ENCODE results near the gene ZNF267. TPM values are rescaled to one million over a fixed set of nuclear protein-coding genes. Genes with fewer than 3 reads are reported as not detected.
A peak's percentile ranks its signal among the peaks of the same experiment; 100 is the strongest.

Gene ZNF267
- total and polyA plus RNA-seq, 2 of the 13 experiments (the other 11 are each of a cell fraction or from before 2014, with no cell fraction given) = 3.0 to 30.0 TPM

DNA sequence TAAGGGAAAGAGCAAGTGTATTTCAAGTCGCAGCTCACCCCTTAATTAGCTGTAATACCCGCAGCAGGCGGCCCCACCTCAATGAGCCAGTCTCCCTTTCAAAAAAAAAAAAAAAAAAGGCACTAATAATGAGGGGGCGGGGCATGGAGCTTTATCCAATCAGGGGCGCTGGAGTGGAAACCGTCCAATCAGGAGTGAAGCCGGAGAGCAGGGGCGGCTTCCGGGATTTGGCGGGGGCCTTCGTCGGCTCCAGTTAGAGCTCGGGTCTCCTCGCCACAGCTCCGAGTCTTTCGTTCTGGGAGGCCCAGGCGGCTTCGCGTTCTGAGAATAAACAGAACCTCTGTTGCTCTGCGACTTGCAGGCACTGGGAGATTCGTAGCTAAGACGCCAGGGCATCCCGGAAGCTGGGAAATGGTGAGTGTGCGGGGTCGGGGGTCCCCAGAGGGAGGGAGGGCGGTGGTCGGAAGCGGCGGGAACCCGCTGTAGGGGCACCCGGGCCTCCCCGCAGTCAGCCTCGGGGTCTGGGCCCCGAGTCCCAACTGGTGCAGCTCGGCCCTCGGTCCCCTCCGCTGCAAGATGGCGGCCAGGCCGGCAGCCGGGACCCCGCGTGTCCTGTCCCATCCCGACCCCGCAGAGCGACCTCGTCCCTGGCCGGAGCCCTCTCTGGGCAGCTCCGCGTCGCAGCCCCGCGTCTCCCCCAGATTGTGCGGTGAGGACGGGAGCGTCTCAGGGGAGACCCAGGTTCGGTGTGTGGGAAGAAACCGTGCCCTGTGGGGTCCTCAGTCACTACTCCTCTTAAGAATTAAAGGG lies at the start of gene ZNF267 (continued):
- peak; percentile 84; the same call in 1 of the 2 replicates for TF ChIP-seq ZNF546 (CRISPR knock-in tag; conservative IDR thresholded peaks at IDR 0.05)
- TF ChIP-seq FOXK1 (CRISPR knock-in tag; IDR thresholded peaks at IDR 0.05; ENCODE audit: borderline replicate concordance, low read depth) = no peak; the same call in 1 of the 2 replicates
- TF ChIP-seq CREM (IDR thresholded peaks at IDR 0.05) = peak; percentile 22; the same call in 1 of the 2 replicates
- no peak for TF ChIP-seq CREM (CRISPR knock-in tag; IDR thresholded peaks at IDR 0.05)
- TF ChIP-seq MEF2D (CRISPR knock-in tag; IDR thresholded peaks at IDR 0.05) = peak; percentile 39; the same call in 1 of the 2 replicates
- peak; percentile 91 for TF ChIP-seq TAF1 (CRISPR knock-in tag; IDR thresholded peaks at IDR 0.05)
- peak; percentile 37; the same call in 1 of the 2 replicates for TF ChIP-seq ZNF136 (CRISPR knock-in tag; IDR thresholded peaks at IDR 0.05; ENCODE audit: low read depth)
- no peak for TF ChIP-seq RXRA (CRISPR knock-in tag; IDR thresholded peaks at IDR 0.05)
- TF ChIP-seq ERF (CRISPR knock-in tag; IDR thresholded peaks at IDR 0.05) = no peak
- TF ChIP-seq ZMYM2 (CRISPR knock-in tag; IDR thresholded peaks at IDR 0.05) = peak; percentile 28; the same call in 1 of the 2 replicates
- TF ChIP-seq, protein P1, sequence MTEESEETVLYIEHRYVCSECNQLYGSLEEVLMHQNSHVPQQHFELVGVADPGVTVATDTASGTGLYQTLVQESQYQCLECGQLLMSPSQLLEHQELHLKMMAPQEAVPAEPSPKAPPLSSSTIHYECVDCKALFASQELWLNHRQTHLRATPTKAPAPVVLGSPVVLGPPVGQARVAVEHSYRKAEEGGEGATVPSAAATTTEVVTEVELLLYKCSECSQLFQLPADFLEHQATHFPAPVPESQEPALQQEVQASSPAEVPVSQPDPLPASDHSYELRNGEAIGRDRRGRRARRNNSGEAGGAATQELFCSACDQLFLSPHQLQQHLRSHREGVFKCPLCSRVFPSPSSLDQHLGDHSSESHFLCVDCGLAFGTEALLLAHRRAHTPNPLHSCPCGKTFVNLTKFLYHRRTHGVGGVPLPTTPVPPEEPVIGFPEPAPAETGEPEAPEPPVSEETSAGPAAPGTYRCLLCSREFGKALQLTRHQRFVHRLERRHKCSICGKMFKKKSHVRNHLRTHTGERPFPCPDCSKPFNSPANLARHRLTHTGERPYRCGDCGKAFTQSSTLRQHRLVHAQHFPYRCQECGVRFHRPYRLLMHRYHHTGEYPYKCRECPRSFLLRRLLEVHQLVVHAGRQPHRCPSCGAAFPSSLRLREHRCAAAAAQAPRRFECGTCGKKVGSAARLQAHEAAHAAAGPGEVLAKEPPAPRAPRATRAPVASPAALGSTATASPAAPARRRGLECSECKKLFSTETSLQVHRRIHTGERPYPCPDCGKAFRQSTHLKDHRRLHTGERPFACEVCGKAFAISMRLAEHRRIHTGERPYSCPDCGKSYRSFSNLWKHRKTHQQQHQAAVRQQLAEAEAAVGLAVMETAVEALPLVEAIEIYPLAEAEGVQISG (CRISPR knock-in tag; IDR thresholded peaks at IDR 0.05) = peak; percentile 58
- TF ChIP-seq ZNF782 (CRISPR knock-in tag; IDR thresholded peaks at IDR 0.05; ENCODE audit: borderline replicate concordance) = no peak
- 0 out of 2 replicates have a peak, but pooled peaks have one; percentile 27 for TF ChIP-seq ZNF737 (CRISPR knock-in tag; IDR thresholded peaks at IDR 0.05; ENCODE audit: borderline replicate concordance)
- TF ChIP-seq, protein P2, sequence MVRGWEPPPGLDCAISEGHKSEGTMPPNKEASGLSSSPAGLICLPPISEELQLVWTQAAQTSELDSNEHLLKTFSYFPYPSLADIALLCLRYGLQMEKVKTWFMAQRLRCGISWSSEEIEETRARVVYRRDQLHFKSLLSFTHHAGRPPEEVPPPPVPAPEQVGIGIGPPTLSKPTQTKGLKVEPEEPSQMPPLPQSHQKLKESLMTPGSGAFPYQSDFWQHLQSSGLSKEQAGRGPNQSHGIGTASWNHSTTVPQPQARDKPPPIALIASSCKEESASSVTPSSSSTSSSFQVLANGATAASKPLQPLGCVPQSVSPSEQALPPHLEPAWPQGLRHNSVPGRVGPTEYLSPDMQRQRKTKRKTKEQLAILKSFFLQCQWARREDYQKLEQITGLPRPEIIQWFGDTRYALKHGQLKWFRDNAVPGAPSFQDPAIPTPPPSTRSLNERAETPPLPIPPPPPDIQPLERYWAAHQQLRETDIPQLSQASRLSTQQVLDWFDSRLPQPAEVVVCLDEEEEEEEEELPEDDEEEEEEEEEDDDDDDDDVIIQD (CRISPR knock-in tag; IDR thresholded peaks at IDR 0.05; ENCODE audit: low read depth) = peak; percentile 18; the same call in 1 of the 2 replicates
- no peak for TF ChIP-seq NPAS2 (CRISPR knock-in tag; IDR thresholded peaks at IDR 0.05; ENCODE audit: borderline replicate concordance)
- no peak for TF ChIP-seq NCOR1 (IDR thresholded peaks at IDR 0.05; ENCODE audit: borderline replicate concordance, low read length)
- TF ChIP-seq, protein P3, sequence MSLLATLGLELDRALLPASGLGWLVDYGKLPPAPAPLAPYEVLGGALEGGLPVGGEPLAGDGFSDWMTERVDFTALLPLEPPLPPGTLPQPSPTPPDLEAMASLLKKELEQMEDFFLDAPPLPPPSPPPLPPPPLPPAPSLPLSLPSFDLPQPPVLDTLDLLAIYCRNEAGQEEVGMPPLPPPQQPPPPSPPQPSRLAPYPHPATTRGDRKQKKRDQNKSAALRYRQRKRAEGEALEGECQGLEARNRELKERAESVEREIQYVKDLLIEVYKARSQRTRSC (CRISPR knock-in tag; IDR thresholded peaks at IDR 0.05; ENCODE audit: low read depth) = no peak
- TF ChIP-seq ZFAT (CRISPR knock-in tag; conservative IDR thresholded peaks at IDR 0.05) = no peak
- TF ChIP-seq, protein P4, sequence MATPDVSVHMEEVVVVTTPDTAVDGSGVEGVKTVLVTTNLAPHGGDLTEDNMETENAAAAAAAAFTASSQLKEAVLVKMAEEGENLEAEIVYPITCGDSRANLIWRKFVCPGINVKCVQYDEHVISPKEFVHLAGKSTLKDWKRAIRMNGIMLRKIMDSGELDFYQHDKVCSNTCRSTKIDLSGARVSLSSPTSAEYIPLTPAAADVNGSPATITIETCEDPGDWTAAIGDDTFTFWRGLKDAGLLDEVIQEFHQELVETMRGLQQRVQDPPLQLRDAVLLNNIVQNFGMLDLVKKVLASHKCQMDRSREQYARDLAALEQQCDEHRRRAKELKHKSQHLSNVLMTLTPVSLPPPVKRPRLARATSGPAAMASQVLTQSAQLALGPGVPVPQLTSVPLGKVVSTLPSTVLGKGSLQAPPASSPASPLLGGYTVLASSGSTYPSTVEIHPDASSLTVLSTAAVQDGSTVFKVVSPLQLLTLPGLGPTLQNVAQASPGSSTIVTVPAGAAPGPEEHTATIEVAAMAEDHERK (CRISPR knock-in tag; IDR thresholded peaks at IDR 0.05; ENCODE audit: low read depth) = no peak
- no peak for TF ChIP-seq DNMT1 (CRISPR knock-in tag; IDR thresholded peaks at IDR 0.05)
- TF ChIP-seq, protein P5, sequence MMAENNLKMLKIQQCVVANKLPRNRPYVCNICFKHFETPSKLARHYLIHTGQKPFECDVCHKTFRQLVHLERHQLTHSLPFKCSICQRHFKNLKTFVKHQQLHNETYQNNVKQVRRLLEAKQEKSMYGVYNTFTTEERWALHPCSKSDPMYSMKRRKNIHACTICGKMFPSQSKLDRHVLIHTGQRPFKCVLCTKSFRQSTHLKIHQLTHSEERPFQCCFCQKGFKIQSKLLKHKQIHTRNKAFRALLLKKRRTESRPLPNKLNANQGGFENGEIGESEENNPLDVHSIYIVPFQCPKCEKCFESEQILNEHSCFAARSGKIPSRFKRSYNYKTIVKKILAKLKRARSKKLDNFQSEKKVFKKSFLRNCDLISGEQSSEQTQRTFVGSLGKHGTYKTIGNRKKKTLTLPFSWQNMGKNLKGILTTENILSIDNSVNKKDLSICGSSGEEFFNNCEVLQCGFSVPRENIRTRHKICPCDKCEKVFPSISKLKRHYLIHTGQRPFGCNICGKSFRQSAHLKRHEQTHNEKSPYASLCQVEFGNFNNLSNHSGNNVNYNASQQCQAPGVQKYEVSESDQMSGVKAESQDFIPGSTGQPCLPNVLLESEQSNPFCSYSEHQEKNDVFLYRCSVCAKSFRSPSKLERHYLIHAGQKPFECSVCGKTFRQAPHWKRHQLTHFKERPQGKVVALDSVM (CRISPR knock-in tag; IDR thresholded peaks at IDR 0.05) = 0 out of 2 replicates have a peak, but pooled peaks have one; percentile 40
